Gastrocnemius medialis (tissue), 4 donors: ENCODE results near the gene SH2D4B. TPM values are rescaled to one million over a fixed set of nuclear protein-coding genes. Genes with fewer than 3 reads are reported as not detected.

Source experiments
- ATAC-seq, 2 donors: fragments of 150-250 bp; one replicate each; pipeline ENCODE4 v1.9.1; 2016
- DNase-seq, 2 donors: peaks; one replicate each; pipeline ENCODE4 v3.0.0-alpha.2; 2019
- H3K27ac ChIP-seq, 4 donors: fragments of 200-600 bp; sonication (generic); 1 replicate in 1 of 4; 2 replicates in 3 of 4; pipeline ENCODE4 v1.5.1; 2016 to 2018; ENCODE audit warnings: mild to moderate bottlenecking in 2 of 4, moderate library complexity in 1 of 4
- H3K27me3 ChIP-seq, 3 donors: fragments of 200-600 bp; sonication (generic) in 2 of 3; 1 replicate in 1 of 3; 2 replicates in 2 of 3; pipeline versions ENCODE4 v1.5.1 to v1.6.0; 2016 to 2019; ENCODE audit warnings: mild to moderate bottlenecking in 1 of 3, moderate library complexity in 1 of 3
- H3K36me3 ChIP-seq, 2 donors: fragments of 200-600 bp; sonication (generic) in 1 of 2; one replicate each; pipeline ENCODE4 v1.5.1; 2017 to 2018
- H3K4me1 ChIP-seq, 2 donors: fragments of 200-600 bp; sonication (generic) in 1 of 2; one replicate each; pipeline ENCODE4 v1.5.1; 2016 to 2017; ENCODE audit warnings: mild to moderate bottlenecking in 2 of 2
- H3K4me3 ChIP-seq, 4 donors: fragments of 200-600 bp; sonication (generic) in 3 of 4; 1 replicate in 1 of 4; 2 replicates in 3 of 4; pipeline ENCODE4 v1.5.1; 2016 to 2019; ENCODE audit warnings: mild to moderate bottlenecking in 2 of 4
- H3K9me3 ChIP-seq, 3 donors: fragments of 200-600 bp; sonication (generic) in 2 of 3; 1 replicate in 1 of 3; 2 replicates in 2 of 3; pipeline ENCODE4 v1.5.1; 2016 to 2019
- CTCF ChIP-seq, 5 experiments: fragments of 450-650 bp in 3 of 5; fragments of 200-600 bp in 2 of 5; sonication (generic) in 2 of 5; IDR thresholded peaks in 4 of 5; conservative IDR thresholded peaks in 1 of 5; 1 replicate in 4 of 5; 2 replicates in 1 of 5; pipeline ENCODE4 v1.5.1; 2016 to 2019; ENCODE audit warnings: antibody characterized with exemption in 5 of 5, mild to moderate bottlenecking in 3 of 5, moderate library complexity in 3 of 5
- POLR2A ChIP-seq, 2 donors: fragments of 450-650 bp; IDR thresholded peaks; one replicate each; pipeline ENCODE4 v1.6.1; 2017; ENCODE audit warnings: antibody characterized with exemption in 2 of 2, mild to moderate bottlenecking in 2 of 2, moderate library complexity in 2 of 2
- in situ Hi-C, 4 donors: fragments of 200-750 bp; cut with MboI; loops; one replicate each; pipeline versions ENCODE4 v1.15.0 to v1.8.0; 2017; ENCODE audit warnings: low sequenced_read_pairs in 4 of 4
- intact Hi-C: fragments of 100-400 bp; cut with DNase I; formaldehyde crosslinking; loops from one replicate; pipeline ENCODE4 v1.15.1; 2023; ENCODE audit warnings: low total_unique reads
- total RNA-seq, 4 donors: library from RNA; depleted of rRNA; stranded (reverse); fragments of >200 nt; gene quantifications; one replicate each; pipeline versions ENCODE4 v1.1.0 to v1.2.3, GENCODE V29; 2016

The SH2D4B gene
- total RNA-seq, 4 donors from 2014 or later: not detected

- DNase-seq (no peak), ATAC-seq (peak; percentile 46 to 54)
- in situ Hi-C loops: no loop called here
- no peaks in the 10 kb centered on the region for H3K36me3 ChIP-seq
- no peaks in the 10 kb centered on the region for H3K9me3 ChIP-seq
- H3K27ac ChIP-seq: peak overlapping the region in 3 of 4 donors; percentile 1 to 49 (median 46)
- H3K4me3 ChIP-seq: no peak overlapping the region
- peaks cover 0 to 4% (median 0%) of the 10 kb centered on the region in 3 donors for H3K27me3 ChIP-seq
- no peak for TF ChIP-seq POLR2A (IDR thresholded peaks at IDR 0.05)
- no peak for TF ChIP-seq CTCF (IDR thresholded peaks at IDR 0.05 in 4 of 5, conservative IDR thresholded peaks at IDR 0.05 in 1 of 5)
- no peaks in the 10 kb centered on the region for H3K4me1 ChIP-seq
- intact Hi-C loops: no loop called here
Observed at GRCh38 chr10:80552151-80552646, 14.5 kb downstream of the SH2D4B start.

- no peak overlapping the region for H3K27ac ChIP-seq
- no peaks in the 10 kb centered on the region for H3K36me3 ChIP-seq
- H3K4me1 ChIP-seq: no peaks in the 10 kb centered on the region
- H3K4me3 ChIP-seq: no peak overlapping the region
- TF ChIP-seq POLR2A (IDR thresholded peaks at IDR 0.05): no peak
- no peak for TF ChIP-seq CTCF (IDR thresholded peaks at IDR 0.05 in 4 of 5, conservative IDR thresholded peaks at IDR 0.05 in 1 of 5)
- ATAC-seq (no peak), DNase-seq (no peak)
- no peaks in the 10 kb centered on the region for H3K9me3 ChIP-seq
- in situ Hi-C loops: no loop called here
- intact Hi-C loops: no loop called here
- H3K27me3 ChIP-seq: no peaks in the 10 kb centered on the region
Observed at GRCh38 chr10:80553436-80553835, 15.7 kb downstream of the SH2D4B start.

- TF ChIP-seq POLR2A (IDR thresholded peaks at IDR 0.05): no peak
- TF ChIP-seq CTCF (IDR thresholded peaks at IDR 0.05 in 4 of 5, conservative IDR thresholded peaks at IDR 0.05 in 1 of 5): no peak
- no peak for ATAC-seq
Observed at GRCh38 chr10:80554050-80554449, 16.3 kb downstream of the SH2D4B start.

GRCh38 chr10:80555415-80555814 is 17.7 kb downstream of the SH2D4B start:
- TF ChIP-seq POLR2A (IDR thresholded peaks at IDR 0.05) (no peak), CTCF (IDR thresholded peaks at IDR 0.05 in 4 of 5, conservative IDR thresholded peaks at IDR 0.05 in 1 of 5) (no peak)
- no peaks in the 10 kb centered on the region for H3K27me3 ChIP-seq
- no peaks in the 10 kb centered on the region for H3K4me1 ChIP-seq
- DNase-seq: no peak
- H3K4me3 ChIP-seq: no peak overlapping the region
- ATAC-seq: no peak
- intact Hi-C loops (no loop called here), in situ Hi-C loops (no loop called here)
- no peaks in the 10 kb centered on the region for H3K9me3 ChIP-seq
- H3K36me3 ChIP-seq: no peaks in the 10 kb centered on the region
- no peak overlapping the region for H3K27ac ChIP-seq

More at GRCh38 chr10:80554050-80554449, 16.3 kb downstream of the SH2D4B start:
- intact Hi-C loops (no loop called here), in situ Hi-C loops (no loop called here)
- Histone ChIP-seq H3K27me3 (no peaks in the 10 kb centered on the region), H3K36me3 (no peaks in the 10 kb centered on the region), H3K27ac (no peak overlapping the region), H3K9me3 (no peaks in the 10 kb centered on the region), H3K4me3 (no peak overlapping the region), H3K4me1 (no peaks in the 10 kb centered on the region)
- no peak for DNase-seq

GRCh38 chr10:80561950-80562349 is 24.2 kb downstream of the SH2D4B start:
- Histone ChIP-seq H3K4me3 (no peak overlapping the region), H3K36me3 (no peaks in the 10 kb centered on the region), H3K4me1 (no peaks in the 10 kb centered on the region), H3K9me3 (no peaks in the 10 kb centered on the region), H3K27me3 (no peaks in the 10 kb centered on the region), H3K27ac (no peak overlapping the region)
- no peak for TF ChIP-seq POLR2A (IDR thresholded peaks at IDR 0.05)
- no peak for TF ChIP-seq CTCF (IDR thresholded peaks at IDR 0.05 in 4 of 5, conservative IDR thresholded peaks at IDR 0.05 in 1 of 5)
- no peak for DNase-seq
- no peak for ATAC-seq
- in situ Hi-C loops (no loop called here), intact Hi-C loops (no loop called here)
